Neural cell (in vitro differentiated cells): ENCODE data around the gene PRRC2B. TPM values are rescaled to one million over a fixed set of nuclear protein-coding genes. Genes with fewer than 3 reads are reported as not detected.

ENCODE experiments used
- H2AFZ ChIP-seq: fragments of 200-600, 300-800 bp; sonication (generic), shearing (Covaris generic); 2 replicates; pipeline ENCODE4 v1.6.0; 2014; ENCODE audit warnings: low read depth, mild to moderate bottlenecking, antibody characterized with exemption, low read length, moderate library complexity
- H3F3A ChIP-seq: fragments of 200-600 bp; shearing (Covaris generic); 2 replicates; pipeline ENCODE4 v1.6.1; 2016; ENCODE audit warnings: mild to moderate bottlenecking, moderate library complexity, mixed read lengths, antibody characterized with exemption, low read length; ENCODE audit not compliant: insufficient read depth, poor library complexity, severe bottlenecking
- H3K27ac ChIP-seq: fragments of 200-600, 300-800 bp; sonication (generic), shearing (Covaris generic); 2 replicates; pipeline ENCODE4 v1.5.1; 2014; ENCODE audit warnings: mild to moderate bottlenecking, low read length, moderate library complexity
- H3K27me3 ChIP-seq: fragments of 300-800, 200-600 bp; sonication (generic), shearing (Covaris generic); 2 replicates; pipeline ENCODE4 v1.6.0; 2014; ENCODE audit warnings: mild to moderate bottlenecking, low read depth, low read length, moderate library complexity; ENCODE audit not compliant: insufficient read depth
- H3K36me3 ChIP-seq: fragments of 300-800, 200-600 bp; sonication (generic), shearing (Covaris generic); 2 replicates; pipeline ENCODE4 v1.5.1; 2014; ENCODE audit warnings: mild to moderate bottlenecking, antibody characterized with exemption, low read length, moderate library complexity; ENCODE audit not compliant: insufficient read depth
- H3K4me2 ChIP-seq: fragments of 300-800, 200-600 bp; sonication (generic), shearing (Covaris generic); 2 replicates; pipeline ENCODE4 v1.6.0; 2014; ENCODE audit warnings: mild to moderate bottlenecking, low read length
- H3K4me3 ChIP-seq: fragments of 300-800, 200-600 bp; sonication (generic), shearing (Covaris generic); 2 replicates; pipeline ENCODE4 v1.5.1; 2014; ENCODE audit warnings: mild to moderate bottlenecking, low read length, moderate library complexity
- H3K79me2 ChIP-seq: fragments of 200-600 bp; shearing (Covaris generic); replicated peaks from 2 replicates; pipeline ENCODE4 v1.6.0; 2014; ENCODE audit warnings: mild to moderate bottlenecking, low read length, moderate library complexity; ENCODE audit not compliant: insufficient read depth
- H3K9ac ChIP-seq: fragments of 300-800, 200-600 bp; sonication (generic), shearing (Covaris generic); 2 replicates; pipeline ENCODE4 v1.6.1; 2016; ENCODE audit warnings: mild to moderate bottlenecking, low read length, mixed read lengths
- H3K9me2 ChIP-seq: fragments of 200-600 bp; shearing (Covaris generic); 2 replicates; pipeline ENCODE4 v1.6.1; 2016; ENCODE audit warnings: mild to moderate bottlenecking, low read length, mixed read lengths; ENCODE audit not compliant: insufficient read depth
- H3K9me3 ChIP-seq: fragments of 200-600, 300-800 bp; sonication (generic), shearing (Covaris generic); 2 replicates; pipeline ENCODE4 v1.6.1; 2016; ENCODE audit warnings: mild to moderate bottlenecking, mixed run types, low read length, moderate library complexity, mixed read lengths
- H4K20me1 ChIP-seq: fragments of 200-600 bp; shearing (Covaris generic); 2 replicates; pipeline ENCODE4 v1.6.1; 2016; ENCODE audit warnings: mild to moderate bottlenecking, mixed run types; ENCODE audit not compliant: insufficient read depth
- EP300 ChIP-seq: fragments of 450-650 bp; conservative IDR thresholded peaks from 2 replicates; pipeline ENCODE4 v1.6.1; 2014; ENCODE audit warnings: antibody characterized with exemption, mild to moderate bottlenecking, moderate library complexity; ENCODE audit not compliant: poor library complexity, severe bottlenecking
- EZH2 ChIP-seq: fragments of 200-600, 300-800 bp; shearing (Covaris generic), sonication (generic); IDR thresholded peaks from 2 replicates; pipeline ENCODE4 v1.6.1; 2014; ENCODE audit warnings: antibody characterized with exemption, low read length, borderline replicate concordance, mild to moderate bottlenecking; ENCODE audit not compliant: insufficient read depth, poor library complexity, severe bottlenecking
- MXI1 ChIP-seq: fragments of 450-650 bp; conservative IDR thresholded peaks from 2 replicates; pipeline ENCODE4 v1.6.1; 2014; ENCODE audit warnings: antibody characterized with exemption, mild to moderate bottlenecking; ENCODE audit not compliant: poor library complexity, severe bottlenecking
- POLR2AphosphoS5 ChIP-seq: IDR thresholded peaks from 2 replicates; pipeline ENCODE4 v1.6.1; 2012
- RAD21 ChIP-seq: fragments of 450-650 bp; conservative IDR thresholded peaks from 2 replicates; pipeline ENCODE4 v1.6.1; 2014; ENCODE audit warnings: antibody characterized with exemption, mild to moderate bottlenecking, moderate library complexity
- SMC3 ChIP-seq: fragments of 450-650 bp; conservative IDR thresholded peaks from 2 replicates; pipeline ENCODE4 v1.6.1; 2014; ENCODE audit warnings: antibody characterized with exemption, mild to moderate bottlenecking, moderate library complexity; ENCODE audit not compliant: poor library complexity
- TAF1 ChIP-seq: IDR thresholded peaks from 2 replicates; pipeline ENCODE4 v1.6.1; 2012; ENCODE audit warnings: low read depth
- polyA plus RNA-seq: library from polyadenylated mRNA; depleted of rRNA; stranded (reverse); fragments of >200 nt; gene quantifications from 2 replicates; pipeline ENCODE4 v1.2.3, GENCODE V29; 2014
- TF ChIP-seq, protein P1 (sequence below): IDR thresholded peaks from 2 replicates; pipeline ENCODE4 v1.6.1; 2012; ENCODE audit warnings: borderline replicate concordance
- TF ChIP-seq, protein P2 (sequence below): fragments of 450-650 bp; IDR thresholded peaks from 2 replicates; pipeline ENCODE4 v1.5.1; 2014; ENCODE audit warnings: antibody characterized with exemption, mild to moderate bottlenecking, moderate library complexity; ENCODE audit not compliant: poor library complexity, severe bottlenecking

The PRRC2B gene
- polyA plus RNA-seq, 1 donor from 2014 or later, result 89.5 TPM

DNA sequence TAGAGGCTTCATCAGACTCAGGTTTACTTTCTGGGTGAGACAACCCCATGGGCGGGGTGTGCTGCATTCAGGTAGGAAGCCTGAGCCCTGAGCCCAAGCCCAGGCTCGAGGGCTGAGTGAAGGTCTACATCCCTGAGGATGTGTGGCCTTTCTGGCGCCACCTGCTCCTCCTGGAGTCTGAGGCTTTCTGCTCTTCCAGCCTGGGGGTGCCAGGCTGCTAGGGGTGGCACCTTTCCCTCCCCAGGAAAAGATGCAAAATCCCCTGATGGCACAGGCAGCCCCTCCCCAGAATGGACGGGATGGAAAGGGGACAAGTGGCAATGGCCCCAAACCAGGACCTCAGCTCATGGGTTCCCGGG is 44.4 kb upstream of the PRRC2B start:
- Histone ChIP-seq H2AFZ (no peak overlapping the region), H3K27me3 (no peaks in the 10 kb centered on the region), H3K36me3 (no peaks in the 10 kb centered on the region), H3F3A (no peaks in the 10 kb centered on the region), H3K79me2 (no peaks in the 10 kb centered on the region), H3K27ac (no peak overlapping the region), H3K9me3 (no peaks in the 10 kb centered on the region), H3K4me2 (no peak overlapping the region), H3K9ac (no peak overlapping the region), H4K20me1 (no peaks in the 10 kb centered on the region), H3K9me2 (no peaks in the 10 kb centered on the region), H3K4me3 (no peak overlapping the region)
- TF ChIP-seq MXI1, result no peak
- TF ChIP-seq, protein P1, sequence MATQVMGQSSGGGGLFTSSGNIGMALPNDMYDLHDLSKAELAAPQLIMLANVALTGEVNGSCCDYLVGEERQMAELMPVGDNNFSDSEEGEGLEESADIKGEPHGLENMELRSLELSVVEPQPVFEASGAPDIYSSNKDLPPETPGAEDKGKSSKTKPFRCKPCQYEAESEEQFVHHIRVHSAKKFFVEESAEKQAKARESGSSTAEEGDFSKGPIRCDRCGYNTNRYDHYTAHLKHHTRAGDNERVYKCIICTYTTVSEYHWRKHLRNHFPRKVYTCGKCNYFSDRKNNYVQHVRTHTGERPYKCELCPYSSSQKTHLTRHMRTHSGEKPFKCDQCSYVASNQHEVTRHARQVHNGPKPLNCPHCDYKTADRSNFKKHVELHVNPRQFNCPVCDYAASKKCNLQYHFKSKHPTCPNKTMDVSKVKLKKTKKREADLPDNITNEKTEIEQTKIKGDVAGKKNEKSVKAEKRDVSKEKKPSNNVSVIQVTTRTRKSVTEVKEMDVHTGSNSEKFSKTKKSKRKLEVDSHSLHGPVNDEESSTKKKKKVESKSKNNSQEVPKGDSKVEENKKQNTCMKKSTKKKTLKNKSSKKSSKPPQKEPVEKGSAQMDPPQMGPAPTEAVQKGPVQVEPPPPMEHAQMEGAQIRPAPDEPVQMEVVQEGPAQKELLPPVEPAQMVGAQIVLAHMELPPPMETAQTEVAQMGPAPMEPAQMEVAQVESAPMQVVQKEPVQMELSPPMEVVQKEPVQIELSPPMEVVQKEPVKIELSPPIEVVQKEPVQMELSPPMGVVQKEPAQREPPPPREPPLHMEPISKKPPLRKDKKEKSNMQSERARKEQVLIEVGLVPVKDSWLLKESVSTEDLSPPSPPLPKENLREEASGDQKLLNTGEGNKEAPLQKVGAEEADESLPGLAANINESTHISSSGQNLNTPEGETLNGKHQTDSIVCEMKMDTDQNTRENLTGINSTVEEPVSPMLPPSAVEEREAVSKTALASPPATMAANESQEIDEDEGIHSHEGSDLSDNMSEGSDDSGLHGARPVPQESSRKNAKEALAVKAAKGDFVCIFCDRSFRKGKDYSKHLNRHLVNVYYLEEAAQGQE, result no peak
- TF ChIP-seq POLR2AphosphoS5, result no peak
- TF ChIP-seq, protein P2, sequence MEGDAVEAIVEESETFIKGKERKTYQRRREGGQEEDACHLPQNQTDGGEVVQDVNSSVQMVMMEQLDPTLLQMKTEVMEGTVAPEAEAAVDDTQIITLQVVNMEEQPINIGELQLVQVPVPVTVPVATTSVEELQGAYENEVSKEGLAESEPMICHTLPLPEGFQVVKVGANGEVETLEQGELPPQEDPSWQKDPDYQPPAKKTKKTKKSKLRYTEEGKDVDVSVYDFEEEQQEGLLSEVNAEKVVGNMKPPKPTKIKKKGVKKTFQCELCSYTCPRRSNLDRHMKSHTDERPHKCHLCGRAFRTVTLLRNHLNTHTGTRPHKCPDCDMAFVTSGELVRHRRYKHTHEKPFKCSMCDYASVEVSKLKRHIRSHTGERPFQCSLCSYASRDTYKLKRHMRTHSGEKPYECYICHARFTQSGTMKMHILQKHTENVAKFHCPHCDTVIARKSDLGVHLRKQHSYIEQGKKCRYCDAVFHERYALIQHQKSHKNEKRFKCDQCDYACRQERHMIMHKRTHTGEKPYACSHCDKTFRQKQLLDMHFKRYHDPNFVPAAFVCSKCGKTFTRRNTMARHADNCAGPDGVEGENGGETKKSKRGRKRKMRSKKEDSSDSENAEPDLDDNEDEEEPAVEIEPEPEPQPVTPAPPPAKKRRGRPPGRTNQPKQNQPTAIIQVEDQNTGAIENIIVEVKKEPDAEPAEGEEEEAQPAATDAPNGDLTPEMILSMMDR, result no peak
- TF ChIP-seq EP300, result no peak
- no peak for TF ChIP-seq RAD21
- TF ChIP-seq EZH2, result no peak
- TF ChIP-seq SMC3, result no peak
- TF ChIP-seq TAF1, result no peak

DNA sequence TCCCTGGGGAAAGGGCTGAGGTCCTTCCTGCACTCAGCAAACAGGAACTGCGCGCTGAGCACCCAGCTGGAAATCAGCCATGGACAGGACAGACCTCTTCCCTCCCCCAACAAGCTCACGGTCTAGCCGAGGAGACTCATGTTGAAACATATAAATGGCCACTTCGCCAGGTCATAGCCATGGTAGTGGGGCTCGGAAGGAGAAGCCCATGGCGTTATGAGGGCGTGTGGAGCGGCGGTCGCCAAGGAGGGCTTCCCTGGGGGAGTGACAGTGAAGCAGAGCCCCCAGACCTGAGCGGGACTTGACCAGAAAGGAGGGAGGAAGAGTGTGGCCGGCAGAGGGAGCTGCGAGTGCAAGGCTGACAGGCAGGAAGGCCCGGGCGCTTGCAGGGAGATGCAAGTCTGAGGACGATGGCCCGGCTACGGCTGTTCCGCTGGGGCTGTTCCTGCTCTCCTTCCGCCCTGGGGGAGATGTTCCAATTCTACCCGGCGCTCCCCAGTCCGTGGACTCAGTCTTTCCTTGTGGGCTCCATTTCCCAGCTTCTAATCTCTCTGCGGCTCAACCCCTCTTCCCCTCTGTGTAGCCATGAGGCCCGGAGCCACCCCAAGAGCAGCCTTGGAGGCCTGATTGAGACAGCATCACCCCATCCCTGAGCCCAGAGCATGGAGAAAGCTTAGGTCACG is 43.9 kb upstream of the PRRC2B start:
- no peak overlapping the region for H2AFZ ChIP-seq

More for the DNA sequence above, 43.9 kb upstream of the PRRC2B start:
- TF ChIP-seq RAD21 (peak; percentile 79), POLR2AphosphoS5 (no peak), MXI1 (no peak), SMC3 (peak; percentile 85), EZH2 (no peak), TAF1 (no peak), EP300 (no peak)
- TF ChIP-seq, protein P1, result no peak
- TF ChIP-seq, protein P2, result peak; percentile 82
- Histone ChIP-seq H3K9me3 (no peaks in the 10 kb centered on the region), H3K27me3 (no peaks in the 10 kb centered on the region), H3F3A (no peaks in the 10 kb centered on the region), H3K9me2 (no peaks in the 10 kb centered on the region), H3K4me2 (no peak overlapping the region), H4K20me1 (no peaks in the 10 kb centered on the region), H3K79me2 (no peaks in the 10 kb centered on the region), H3K9ac (no peak overlapping the region), H3K27ac (no peak overlapping the region), H3K4me3 (no peak overlapping the region), H3K36me3 (no peaks in the 10 kb centered on the region)
